HepG2 (cell line): ENCODE results near the gene LRRC28. TPM values are rescaled to one million over a fixed set of nuclear protein-coding genes. Genes with fewer than 3 reads are reported as not detected.

Experiments used
- ATAC-seq: fragments of 200-7000 bp; cut with Tn5 transposase; 3 replicates; pipeline ENCODE4 v1.9.1; 2020; ENCODE audit warnings: mild to moderate bottlenecking, moderate library complexity
- BruUV-seq: library from RNA; stranded (reverse); fragments of 400-500 nt; replicated peaks from 2 replicates; lab custom pipeline; 2021; lab: Mats Ljungman, UMichigan
- CTCF ChIA-PET: fragments of 300-600 bp; formaldehyde crosslinking; extraction: SDS; loops from one replicate; lab custom pipeline; 2021; ENCODE audit warnings: low total read pairs, inconsistent platforms, low intra/inter-chr PET ratio; lab: Yijun Ruan, JAX
- POLR2A ChIA-PET: fragments of 350-600 bp; sonication (Branson Sonifier 250); formaldehyde crosslinking; loops from one replicate; lab custom pipeline; 2020; ENCODE audit warnings: antibody characterized with exemption, inconsistent platforms; lab: Yijun Ruan, JAX
- DNase-seq: peaks from one replicate; pipeline ENCODE4 v3.0.0-alpha.2; 2015; ENCODE audit warnings: low spot score
- FAIRE-seq: peaks from 3 replicates; lab custom pipeline; 2011; peaks lifted over from hg19 to GRCh38; lab: Jason Lieb, UNC
- H2AFZ ChIP-seq: one replicate; pipeline ENCODE4 v1.6.1; 2011; ENCODE audit warnings: low read length, inconsistent platforms
- H3K27ac ChIP-seq: fragments of 300-600 bp; 3 replicates; pipeline ENCODE4 v1.8.0; 2011; ENCODE audit warnings: mixed run types, mild to moderate bottlenecking, mixed read lengths, low read length, inconsistent platforms; ENCODE audit not compliant: insufficient read depth; ENCODE audit errors: extremely low read length
- H3K27me3 ChIP-seq, 2 experiments: fragments of 200-600 bp in 1 of 2; 2 replicates in 1 of 2; 3 replicates in 1 of 2; pipeline versions ENCODE4 v1.6.0 to v1.8.0; 2011; ENCODE audit warnings: low read length in 2 of 2, mild to moderate bottlenecking in 2 of 2, moderate library complexity in 2 of 2, inconsistent platforms in 1 of 2; ENCODE audit not compliant: insufficient read depth in 2 of 2, control insufficient read depth in 1 of 2
- H3K36me3 ChIP-seq, 2 experiments: fragments of 200-600 bp in 1 of 2; replicated peaks in 1 of 2; 2 replicates in 1 of 2; 3 replicates in 1 of 2; pipeline versions ENCODE4 v1.5.1 to v1.8.0; 2011; ENCODE audit warnings: low read length in 2 of 2, inconsistent platforms in 1 of 2; ENCODE audit not compliant: insufficient read depth in 2 of 2, control insufficient read depth in 1 of 2
- H3K4me1 ChIP-seq: 2 replicates; pipeline ENCODE4 v1.5.1; 2012; ENCODE audit warnings: low read length, inconsistent platforms; ENCODE audit not compliant: insufficient read depth
- H3K4me2 ChIP-seq: 2 replicates; pipeline ENCODE4 v1.6.0; 2011; ENCODE audit warnings: low read depth, low read length, inconsistent platforms
- H3K4me3 ChIP-seq, 3 experiments: fragments of 200-600 bp in 1 of 3; sonication (generic), shearing (Covaris generic) in 1 of 3; replicated peaks in 1 of 3; 2 replicates each; pipeline ENCODE4 v1.5.1; 2011 to 2016; ENCODE audit warnings: low read length in 3 of 3, inconsistent platforms in 2 of 3, low read depth in 2 of 3, mild to moderate bottlenecking in 2 of 3, control low read depth in 1 of 3, mixed read lengths in 1 of 3; ENCODE audit not compliant: insufficient read depth in 1 of 3
- H3K79me2 ChIP-seq: one replicate; pipeline ENCODE4 v1.6.1; 2011; ENCODE audit warnings: low read length, inconsistent platforms; ENCODE audit not compliant: insufficient read depth
- H3K9ac ChIP-seq: 2 replicates; pipeline ENCODE4 v1.6.0; 2011; ENCODE audit warnings: mild to moderate bottlenecking, low read depth, low read length, inconsistent platforms; ENCODE audit not compliant: insufficient read depth
- H3K9me3 ChIP-seq: 2 replicates; pipeline ENCODE4 v1.5.1; 2012; ENCODE audit warnings: mild to moderate bottlenecking, low read length
- H4K20me1 ChIP-seq: 2 replicates; pipeline ENCODE4 v1.6.0; 2011; ENCODE audit warnings: inconsistent platforms, mild to moderate bottlenecking, low read length, moderate library complexity; ENCODE audit not compliant: insufficient read depth
- HNF4G ChIP-seq, 2 experiments: sonication (generic) in 1 of 2; formaldehyde crosslinking in 1 of 2; IDR thresholded peaks; 2 replicates each; pipeline versions ENCODE4 v1.4.0 to v1.6.1; 2011 to 2020; ENCODE audit warnings: borderline replicate concordance in 2 of 2, low read depth in 2 of 2, mild to moderate bottlenecking in 2 of 2, low read length in 1 of 2, missing genetic modification reagents in 1 of 2, moderate library complexity in 1 of 2
- HOXA9 ChIP-seq: sonication (generic); formaldehyde crosslinking; IDR thresholded peaks from 2 replicates; pipeline ENCODE4 v1.8.1; 2022; ENCODE audit warnings: missing genetic modification reagents, mild to moderate bottlenecking, moderate library complexity, borderline replicate concordance
- KAT2B ChIP-seq: fragments of 150-350 bp; IDR thresholded peaks from 2 replicates; pipeline ENCODE4 v1.6.1; 2014; ENCODE audit warnings: low read depth, low read length, borderline replicate concordance
- MEF2D ChIP-seq: sonication (generic); formaldehyde crosslinking; IDR thresholded peaks from 2 replicates; pipeline ENCODE4 v1.5.1; 2020; ENCODE audit warnings: mild to moderate bottlenecking, missing genetic modification reagents
- MLXIP ChIP-seq: sonication (generic); formaldehyde crosslinking; IDR thresholded peaks from 2 replicates; pipeline ENCODE4 v1.9.0; 2021; ENCODE audit warnings: missing genetic modification reagents, borderline replicate concordance
- NFATC3 ChIP-seq: sonication (generic); formaldehyde crosslinking; IDR thresholded peaks from 2 replicates; pipeline ENCODE4 v1.5.1; 2020; ENCODE audit warnings: mild to moderate bottlenecking, missing genetic modification reagents
- NFKB2 ChIP-seq: sonication (generic); formaldehyde crosslinking; IDR thresholded peaks from 2 replicates; pipeline ENCODE4 v1.4.0; 2020; ENCODE audit warnings: missing genetic modification reagents, borderline replicate concordance
- PBX3 ChIP-seq: sonication (generic); formaldehyde crosslinking; IDR thresholded peaks from 2 replicates; pipeline ENCODE4 v1.8.1; 2023; ENCODE audit warnings: missing genetic modification reagents, inconsistent platforms, borderline replicate concordance
- POLR2AphosphoS2 ChIP-seq: IDR thresholded peaks from 2 replicates; pipeline ENCODE4 v1.6.1; 2011; ENCODE audit warnings: low read depth, low read length, improper control_type of control experiment
- SETDB1 ChIP-seq: sonication (generic); formaldehyde crosslinking; IDR thresholded peaks from 2 replicates; pipeline ENCODE4 v1.5.1; 2020; ENCODE audit warnings: missing genetic modification reagents, mild to moderate bottlenecking, borderline replicate concordance
- TAF1 ChIP-seq: sonication (generic); formaldehyde crosslinking; IDR thresholded peaks from 2 replicates; pipeline ENCODE4 v1.4.0; 2020; ENCODE audit warnings: missing genetic modification reagents
- TCF7 ChIP-seq: sonication (generic); IDR thresholded peaks from 2 replicates; pipeline ENCODE4 v1.6.1; 2016; ENCODE audit warnings: antibody characterized with exemption, low read depth
- TRIM22 ChIP-seq: fragments of 450-650 bp; IDR thresholded peaks from 2 replicates; pipeline ENCODE4 v1.6.1; 2017
- ZNF777 ChIP-seq: sonication (generic); formaldehyde crosslinking; IDR thresholded peaks from 2 replicates; pipeline ENCODE4 v1.4.0; 2020; ENCODE audit warnings: missing genetic modification reagents
- WGBS: methylation state at CpG from one replicate; pipeline ENCODE4 v1.1.6; 2017; ENCODE audit warnings: low lambda C conversion rate; 5-methylcytosine and 5-hydroxymethylcytosine counted together
- in situ Hi-C: cut with HindIII; loops from 2 replicates; pipeline ENCODE4 v1.10.0; 2017; ENCODE audit warnings: low pct_unique_long_range_greater_than_20kb; ENCODE audit not compliant: extremely low pct_ligation_motif_present
- intact Hi-C: fragments of 100-400 bp; cut with micrococcal nuclease; formaldehyde crosslinking; loops from one replicate; pipeline ENCODE4 v1.10.0; 2022; ENCODE audit not compliant: unreplicated experiment
- polyA plus RNA-seq, 8 experiments: library from polyadenylated mRNA; depleted of rRNA in 3 of 8; stranded (reverse) in 7 of 8; unstranded in 1 of 8; fragments of >200 nt; fragmentation: Illumina TruSeq in 4 of 8; extraction: Trizol in 4 of 8; gene quantifications; 2 replicates each; pipeline versions ENCODE4 v1.2.1 to v1.2.3, GENCODE V29; 2011 to 2016; ENCODE audit warnings: low read depth in 4 of 8, missing spikeins in 1 of 8, mixed read lengths in 1 of 8; ENCODE audit not compliant: insufficient read depth in 1 of 8
- total RNA-seq, 5 experiments: library from RNA; depleted of rRNA; stranded (reverse); fragments of >200 nt; fragmentation: Illumina TruSeq; extraction: Trizol; gene quantifications; 2 replicates each; pipeline ENCODE4 v1.2.3, GENCODE V29; 2016; ENCODE audit warnings: low read depth in 1 of 5

LRRC28 gene
- total and polyA plus RNA-seq, 2 of the 13 experiments (the other 11 are each of a cell fraction or from before 2014, with no cell fraction given): 17.5 to 21.3 TPM

- TF ChIP-seq HOXA9 (CRISPR knock-in tag): no peak
Observed at GRCh38 chr15:99413955-99414754, 162.9 kb downstream of the LRRC28 start (continued).

- DNase-seq (no peak), ATAC-seq (no peak; the same call in none of the 3 replicates), FAIRE-seq (no peak)
- no peaks in the 10 kb centered on the region for H4K20me1 ChIP-seq
- H3K79me2 ChIP-seq: no peaks in the 10 kb centered on the region
- H3K9me3 ChIP-seq: no peaks in the 10 kb centered on the region
- H3K27me3 ChIP-seq: no peaks in the 10 kb centered on the region; a peak in 1 of 5 replicates
- no peak overlapping the region for H3K4me2 ChIP-seq
- intact Hi-C loops: no loop called here
- no peak overlapping the region for H2AFZ ChIP-seq
- no peaks in the 10 kb centered on the region for H3K36me3 ChIP-seq
- in situ Hi-C loops: loop anchor here (25.0 kb wide), 1 partner anchor 297 kb away; no protein-coding TSS in a partner anchor
- no peak overlapping the region for H3K9ac ChIP-seq
- CTCF ChIA-PET: no interaction called here
- POLR2A ChIA-PET: no interaction called here
- H3K27ac ChIP-seq: no peak overlapping the region
- no peak overlapping the region for H3K4me3 ChIP-seq
- WGBS: 93% methylated on average over 9 of the region's 25 CpGs
- 0 out of 2 replicates have a peak, but pooled peaks cover 8% of the 10 kb centered on the region for H3K4me1 ChIP-seq
- no TSS peak for BruUV-seq
- TF ChIP-seq NFATC3: no peak
- TF ChIP-seq TRIM22: no peak
- TF ChIP-seq KAT2B: no peak
- no peak for TF ChIP-seq PBX3 (CRISPR knock-in tag)
- TF ChIP-seq POLR2AphosphoS2: no peak
- TF ChIP-seq ZNF777: no peak
- no peak for TF ChIP-seq NFKB2
- TF ChIP-seq TCF7: no peak
- no peak for TF ChIP-seq SETDB1 (CRISPR knock-in tag)
- no peak for TF ChIP-seq MEF2D (CRISPR knock-in tag)
- no peak for TF ChIP-seq MLXIP
- no peak for TF ChIP-seq TAF1 (CRISPR knock-in tag)
- no peak for TF ChIP-seq HNF4G (IDR thresholded peaks at IDR 0.05; ENCODE audit: borderline replicate concordance, low read depth, low read length)
- no peak for TF ChIP-seq HNF4G (CRISPR knock-in tag; IDR thresholded peaks at IDR 0.05; ENCODE audit: borderline replicate concordance, low read depth)
Observed at GRCh38 chr15:99414755-99415731, 163.8 kb downstream of the LRRC28 start.
